ENCODE data around the gene WNT1.

- peak; percentile 81 for TF ChIP-seq CTCF (conservative IDR thresholded peaks at IDR 0.05; ENCODE audit: low read depth, low read length)
- no peak for TF ChIP-seq EZH2 (IDR thresholded peaks at IDR 0.05; ENCODE audit: borderline replicate concordance, low read depth, low read length, poor library complexity, severe bottlenecking)
These were observed 536 bp upstream of the WNT1 start for GRCh38 chr12:48977290-48978281.

Measured in A673 (cell line).